HG02840 (cell line): ENCODE measurements around the gene TECTB.

Experiments
- ATAC-seq: cut with Tn5 transposase; IDR thresholded peaks from one replicate; pipeline ENCODE4 v1.9.1; 2021; ENCODE audit warnings: mild to moderate bottlenecking, moderate library complexity, moderate number of reproducible peaks; ENCODE audit not compliant: unreplicated experiment, low FRiP score

TECTB gene

GRCh38 chr10:112271982-112272381, 11.2 kb upstream of the TECTB start:
- ATAC-seq: no peak

DNA sequence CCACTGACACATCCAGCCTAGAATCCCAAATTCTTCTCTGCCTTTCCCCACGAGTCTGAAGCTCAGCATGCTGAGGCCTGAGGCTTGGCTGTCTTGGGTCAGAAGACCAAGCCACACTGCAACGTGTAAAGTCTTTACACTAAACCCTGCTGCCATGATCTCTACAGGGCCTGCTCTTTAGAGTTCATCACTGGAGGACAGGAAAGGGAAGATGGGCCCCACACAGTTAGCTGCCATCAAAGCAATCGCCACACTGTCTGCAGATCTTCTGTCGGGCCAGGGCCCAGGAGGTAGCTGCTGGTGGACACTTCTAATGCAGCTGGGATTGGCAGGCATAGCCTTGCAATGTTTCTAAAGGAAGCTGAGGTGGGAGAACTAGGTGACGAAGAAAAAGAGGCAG, 8.4 kb upstream of the TECTB start:
- no peak for ATAC-seq

DNA sequence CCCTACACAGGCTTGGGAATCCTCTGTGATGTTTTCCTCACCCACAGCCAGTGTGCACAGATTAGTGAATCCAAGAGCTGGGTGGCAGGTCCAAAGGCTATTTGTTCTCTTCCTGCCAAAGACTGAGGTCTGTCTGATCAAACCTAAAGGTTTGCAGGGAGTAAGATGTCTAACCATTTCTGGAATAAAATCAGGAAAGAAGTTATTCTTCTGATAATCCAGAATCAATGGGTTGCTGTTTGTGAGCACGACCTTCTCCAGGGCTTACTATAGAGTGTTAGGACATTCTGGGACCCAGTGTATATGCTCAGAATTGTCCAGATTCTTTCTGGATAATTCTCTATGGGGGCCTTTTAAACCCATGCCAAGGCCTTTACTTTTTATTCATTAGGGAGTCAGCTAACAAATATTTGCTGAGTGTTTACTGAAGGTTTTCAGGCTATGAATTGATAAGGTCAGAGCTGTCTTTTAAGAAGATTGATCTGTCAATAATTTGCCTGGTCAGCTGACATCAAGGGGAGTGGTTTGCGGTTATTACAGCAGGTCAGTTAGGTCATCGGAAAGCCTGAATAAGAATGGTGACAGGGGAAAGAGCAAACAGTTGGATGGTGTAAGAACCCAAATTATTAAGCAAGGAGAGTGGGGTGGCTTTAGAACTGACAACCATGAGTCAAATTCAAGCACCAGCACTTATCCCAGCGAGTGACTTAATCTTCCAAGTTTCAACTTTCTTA, 7.5 kb upstream of the TECTB start:
- ATAC-seq: no peak

GRCh38 chr10:112278871-112279270, 4.3 kb upstream of the TECTB start:
- ATAC-seq: no peak

DNA sequence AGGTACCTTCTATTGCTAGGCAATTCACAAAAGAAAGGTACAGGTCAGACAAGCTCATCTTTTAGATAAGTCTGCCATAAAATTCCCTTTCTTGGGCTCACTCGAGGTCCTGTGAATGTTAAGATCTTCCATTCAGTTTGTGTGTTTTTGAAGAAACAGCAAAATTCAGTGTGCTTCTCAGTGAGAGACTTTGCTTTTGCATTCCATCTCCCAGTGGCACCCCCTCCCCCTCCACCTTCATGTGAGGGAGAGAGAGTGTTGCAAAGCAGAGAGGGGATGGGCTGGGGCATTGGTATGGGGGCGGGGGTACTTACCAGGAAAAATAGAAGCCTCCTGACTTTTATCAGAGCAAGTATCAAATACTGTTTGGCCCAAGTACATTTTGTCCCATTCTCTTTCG, 3.8 kb upstream of the TECTB start:
- no peak for ATAC-seq

GRCh38 chr10:112280205-112280921, 2.8 kb upstream of the TECTB start:
- no peak for ATAC-seq

- no peak for ATAC-seq
Measured at GRCh38 chr10:112282086-112282485, 1.1 kb upstream of the TECTB start.

DNA sequence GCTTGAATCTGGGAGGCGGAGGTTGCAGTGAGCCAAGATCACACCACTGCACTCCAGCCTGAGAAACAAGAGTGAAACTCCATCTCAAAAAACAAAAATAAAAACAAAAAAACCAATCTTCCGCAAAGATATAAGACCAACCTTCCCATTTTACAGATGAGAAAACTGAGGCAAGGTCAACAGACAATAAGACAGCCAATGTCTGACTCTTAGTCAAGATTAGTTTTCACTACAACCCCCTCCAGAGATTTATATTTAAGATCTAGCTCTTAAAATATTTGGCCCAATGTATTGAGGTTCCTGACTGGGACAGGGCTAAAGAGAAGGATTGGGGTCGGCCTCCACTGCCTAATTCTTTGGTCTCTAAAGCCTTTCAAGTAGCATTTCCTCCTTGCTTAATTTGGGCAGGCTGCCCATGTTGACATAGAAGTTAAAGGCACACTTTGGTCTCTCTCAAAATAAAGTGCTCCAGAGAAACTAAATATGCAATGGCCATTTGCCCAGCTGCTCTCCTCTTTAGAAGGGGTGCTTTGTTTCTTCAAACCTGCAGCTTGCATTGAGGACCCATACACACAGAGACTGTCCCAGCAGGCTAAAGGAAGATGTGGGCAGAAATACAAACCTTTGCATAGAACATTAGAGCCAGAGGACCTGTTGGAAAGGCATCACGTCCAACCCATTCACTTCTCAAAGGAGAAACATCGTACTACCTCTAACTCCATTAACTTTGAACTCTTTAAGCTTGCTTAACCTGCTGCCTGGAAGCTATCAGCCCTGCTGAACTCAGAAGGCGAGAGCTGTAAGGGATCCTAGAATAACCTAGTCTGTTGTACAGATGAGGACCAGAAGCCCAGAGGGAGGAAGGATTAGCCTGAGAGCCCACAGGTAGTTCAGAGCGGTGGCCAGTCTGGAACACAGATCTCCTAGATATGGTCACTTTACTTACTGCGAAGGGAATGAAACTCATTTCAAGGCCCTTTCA, 3.9 kb downstream of the TECTB start:
- no peak for ATAC-seq

GRCh38 chr10:112287844-112288243, 4.6 kb downstream of the TECTB start:
- ATAC-seq: no peak

DNA sequence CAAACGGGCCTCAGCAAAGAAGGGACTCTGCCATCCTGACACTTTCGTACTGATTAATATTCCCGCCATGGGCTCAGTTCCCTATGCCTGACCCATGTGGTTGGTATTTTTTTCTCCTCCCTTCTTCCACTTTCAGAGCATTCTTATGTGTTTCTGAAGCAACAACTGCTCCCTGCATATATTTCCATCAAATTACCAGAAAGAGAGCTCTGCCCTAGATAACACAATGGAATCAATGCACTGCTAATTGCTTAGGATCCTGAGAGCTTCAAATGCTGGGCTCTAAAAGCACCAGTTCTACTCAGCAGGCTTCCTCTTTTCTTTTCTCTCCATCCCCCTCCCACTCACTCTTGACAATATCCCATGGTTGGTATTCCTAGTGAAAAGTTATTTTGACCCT, 5.3 kb downstream of the TECTB start:
- no peak for ATAC-seq

- no peak for ATAC-seq
Measured at GRCh38 chr10:112289373-112290053, 6.3 kb downstream of the TECTB start.

- ATAC-seq: no peak
Measured at GRCh38 chr10:112290054-112290373, 6.8 kb downstream of the TECTB start.

GRCh38 chr10:112294169-112294568, 11.0 kb downstream of the TECTB start:
- no peak for ATAC-seq

GRCh38 chr10:112295853-112296830, 12.9 kb downstream of the TECTB start:
- no peak for ATAC-seq

GRCh38 chr10:112296908-112297331, 13.7 kb downstream of the TECTB start:
- no peak for ATAC-seq

GRCh38 chr10:112298581-112298980, 15.4 kb downstream of the TECTB start:
- ATAC-seq: no peak

DNA sequence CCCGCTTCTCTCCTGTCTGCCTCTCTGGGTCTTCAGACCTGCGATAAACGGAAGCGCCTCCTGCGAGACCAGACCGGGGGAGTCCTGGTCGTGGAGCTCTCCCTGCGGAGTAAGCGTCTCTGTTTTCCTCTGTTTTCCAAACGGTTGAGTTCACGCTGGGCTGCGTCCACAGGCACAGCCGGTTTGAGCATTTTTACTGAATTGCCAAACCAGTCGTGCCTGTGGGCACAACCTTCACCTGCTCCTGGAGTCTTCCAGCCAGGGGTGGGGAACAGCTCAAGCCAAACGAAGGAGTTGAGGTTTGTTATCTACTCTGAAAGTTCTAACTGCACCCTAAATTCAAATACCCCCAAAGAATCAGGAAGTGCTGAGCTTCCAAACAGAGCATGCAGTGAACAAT, 16.3 kb downstream of the TECTB start:
- no peak for ATAC-seq

- ATAC-seq: no peak
Measured at GRCh38 chr10:112302335-112302734, 19.1 kb downstream of the TECTB start.

- no peak for ATAC-seq
Measured at GRCh38 chr10:112303528-112303927, 20.3 kb downstream of the TECTB start.
